ENCODE measurements around the gene SHISAL1.

DNA sequence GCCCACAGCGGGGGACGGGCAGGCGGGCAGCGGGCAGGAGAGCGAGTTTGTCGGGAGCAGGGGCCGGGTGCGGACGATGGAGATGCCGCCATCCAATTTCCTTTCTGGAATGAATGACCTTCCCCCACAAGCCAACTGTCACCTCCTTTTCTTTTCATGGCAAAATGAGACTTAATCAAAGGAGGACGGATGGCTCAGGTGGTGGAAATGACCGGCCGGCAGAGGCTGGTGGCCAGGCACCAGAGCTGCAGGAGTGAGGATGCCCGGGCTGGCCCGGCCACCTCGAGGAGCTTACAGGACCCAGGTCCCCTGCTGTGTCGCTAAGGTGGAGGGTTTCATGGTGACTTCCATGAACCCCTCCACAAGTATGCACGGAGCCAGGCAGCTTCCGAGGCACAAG, 11.7 kb downstream of the SHISAL1 start:
- TF ChIP-seq, protein P1, sequence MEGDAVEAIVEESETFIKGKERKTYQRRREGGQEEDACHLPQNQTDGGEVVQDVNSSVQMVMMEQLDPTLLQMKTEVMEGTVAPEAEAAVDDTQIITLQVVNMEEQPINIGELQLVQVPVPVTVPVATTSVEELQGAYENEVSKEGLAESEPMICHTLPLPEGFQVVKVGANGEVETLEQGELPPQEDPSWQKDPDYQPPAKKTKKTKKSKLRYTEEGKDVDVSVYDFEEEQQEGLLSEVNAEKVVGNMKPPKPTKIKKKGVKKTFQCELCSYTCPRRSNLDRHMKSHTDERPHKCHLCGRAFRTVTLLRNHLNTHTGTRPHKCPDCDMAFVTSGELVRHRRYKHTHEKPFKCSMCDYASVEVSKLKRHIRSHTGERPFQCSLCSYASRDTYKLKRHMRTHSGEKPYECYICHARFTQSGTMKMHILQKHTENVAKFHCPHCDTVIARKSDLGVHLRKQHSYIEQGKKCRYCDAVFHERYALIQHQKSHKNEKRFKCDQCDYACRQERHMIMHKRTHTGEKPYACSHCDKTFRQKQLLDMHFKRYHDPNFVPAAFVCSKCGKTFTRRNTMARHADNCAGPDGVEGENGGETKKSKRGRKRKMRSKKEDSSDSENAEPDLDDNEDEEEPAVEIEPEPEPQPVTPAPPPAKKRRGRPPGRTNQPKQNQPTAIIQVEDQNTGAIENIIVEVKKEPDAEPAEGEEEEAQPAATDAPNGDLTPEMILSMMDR (IDR thresholded peaks at IDR 0.05; ENCODE audit: insufficient read depth, low read length) = no peak
- TF ChIP-seq, protein P2, sequence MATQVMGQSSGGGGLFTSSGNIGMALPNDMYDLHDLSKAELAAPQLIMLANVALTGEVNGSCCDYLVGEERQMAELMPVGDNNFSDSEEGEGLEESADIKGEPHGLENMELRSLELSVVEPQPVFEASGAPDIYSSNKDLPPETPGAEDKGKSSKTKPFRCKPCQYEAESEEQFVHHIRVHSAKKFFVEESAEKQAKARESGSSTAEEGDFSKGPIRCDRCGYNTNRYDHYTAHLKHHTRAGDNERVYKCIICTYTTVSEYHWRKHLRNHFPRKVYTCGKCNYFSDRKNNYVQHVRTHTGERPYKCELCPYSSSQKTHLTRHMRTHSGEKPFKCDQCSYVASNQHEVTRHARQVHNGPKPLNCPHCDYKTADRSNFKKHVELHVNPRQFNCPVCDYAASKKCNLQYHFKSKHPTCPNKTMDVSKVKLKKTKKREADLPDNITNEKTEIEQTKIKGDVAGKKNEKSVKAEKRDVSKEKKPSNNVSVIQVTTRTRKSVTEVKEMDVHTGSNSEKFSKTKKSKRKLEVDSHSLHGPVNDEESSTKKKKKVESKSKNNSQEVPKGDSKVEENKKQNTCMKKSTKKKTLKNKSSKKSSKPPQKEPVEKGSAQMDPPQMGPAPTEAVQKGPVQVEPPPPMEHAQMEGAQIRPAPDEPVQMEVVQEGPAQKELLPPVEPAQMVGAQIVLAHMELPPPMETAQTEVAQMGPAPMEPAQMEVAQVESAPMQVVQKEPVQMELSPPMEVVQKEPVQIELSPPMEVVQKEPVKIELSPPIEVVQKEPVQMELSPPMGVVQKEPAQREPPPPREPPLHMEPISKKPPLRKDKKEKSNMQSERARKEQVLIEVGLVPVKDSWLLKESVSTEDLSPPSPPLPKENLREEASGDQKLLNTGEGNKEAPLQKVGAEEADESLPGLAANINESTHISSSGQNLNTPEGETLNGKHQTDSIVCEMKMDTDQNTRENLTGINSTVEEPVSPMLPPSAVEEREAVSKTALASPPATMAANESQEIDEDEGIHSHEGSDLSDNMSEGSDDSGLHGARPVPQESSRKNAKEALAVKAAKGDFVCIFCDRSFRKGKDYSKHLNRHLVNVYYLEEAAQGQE (IDR thresholded peaks at IDR 0.05; ENCODE audit: insufficient replicate concordance, low read depth) = no peak
- TF ChIP-seq POLR2AphosphoS5 (IDR thresholded peaks at IDR 0.05; ENCODE audit: low read depth) = no peak
- TF ChIP-seq GABPA (IDR thresholded peaks at IDR 0.05; ENCODE audit: low read depth) = no peak
- TF ChIP-seq SPI1 (IDR thresholded peaks at IDR 0.05; ENCODE audit: borderline replicate concordance, low read depth) = no peak

Measured in HL-60 (cell line).